Body of pancreas (tissue), 4 donors: ENCODE results near the gene ANXA5. TPM values are rescaled to one million over a fixed set of nuclear protein-coding genes. Genes with fewer than 3 reads are reported as not detected.

Source experiments
- ATAC-seq: fragments of 150-250 bp; one replicate; pipeline ENCODE4 v1.9.1; 2016
- DNase-seq, 4 donors: peaks; one replicate each; pipeline ENCODE4 v3.0.0-alpha.2; 2019
- H3K27ac ChIP-seq, 4 donors: fragments of 200-600 bp; sonication (generic); 1 replicate in 3 of 4; 2 replicates in 1 of 4; pipeline versions ENCODE4 v1.5.1 to v1.6.1; 2016 to 2019; ENCODE audit warnings: mild to moderate bottlenecking in 1 of 4, mixed read lengths in 1 of 4, moderate library complexity in 1 of 4
- H3K27me3 ChIP-seq, 2 donors: fragments of 200-600 bp; sonication (generic); one replicate each; pipeline ENCODE4 v1.6.0; 2016; ENCODE audit warnings: mild to moderate bottlenecking in 1 of 2
- H3K36me3 ChIP-seq, 2 donors: fragments of 200-600 bp; sonication (generic); replicated peaks in 1 of 2; 2 replicates each; pipeline ENCODE4 v1.5.1; 2016; ENCODE audit warnings: low read depth in 2 of 2; ENCODE audit not compliant: insufficient read depth in 1 of 2
- H3K4me1 ChIP-seq: fragments of 200-600 bp; sonication (generic); one replicate; pipeline ENCODE4 v1.6.0; 2016
- H3K4me3 ChIP-seq, 2 donors: fragments of 200-600 bp; sonication (generic); 1 replicate in 1 of 2; 2 replicates in 1 of 2; pipeline ENCODE4 v1.5.1; 2016 to 2019
- H3K9me3 ChIP-seq, 3 donors: fragments of 200-600 bp; sonication (generic); 1 replicate in 2 of 3; 2 replicates in 1 of 3; pipeline ENCODE4 v1.5.1; 2016
- CTCF ChIP-seq, 7 experiments: fragments of 450-650 bp in 4 of 7; fragments of 200-600 bp in 3 of 7; sonication (generic) in 3 of 7; IDR thresholded peaks; one replicate each; pipeline ENCODE4 v1.5.1; 2016 to 2019; ENCODE audit warnings: antibody characterized with exemption in 7 of 7
- POLR2A ChIP-seq, 3 donors: fragments of 450-650 bp; IDR thresholded peaks; one replicate each; pipeline ENCODE4 v1.6.1; 2016; ENCODE audit warnings: antibody characterized with exemption in 3 of 3, mild to moderate bottlenecking in 2 of 3
- WGBS, 2 donors: methylation state at CpG; one replicate each; pipeline ENCODE4 v1.1.5; 2017; 5-methylcytosine and 5-hydroxymethylcytosine counted together
- intact Hi-C: fragments of 100-400 bp; cut with DNase I; formaldehyde crosslinking; loops from one replicate; pipeline ENCODE4 v1.15.1; 2023
- total RNA-seq, 2 donors: library from RNA; depleted of rRNA; stranded (reverse); fragments of >200 nt; gene quantifications; one replicate each; pipeline ENCODE4 v1.1.0, GENCODE V29; 2016

ANXA5 gene
- total RNA-seq, 2 donors from 2014 or later = 126 to 180 TPM

GRCh38 chr4:121651597-121651996 lies 45.2 kb downstream of the ANXA5 start:
- ATAC-seq = no peak
- no peaks in the 10 kb centered on the region for H3K4me1 ChIP-seq
- 23 to 28% methylated on average over 5 of the region's 5 CpGs for WGBS, 2 donors

GRCh38 chr4:121650741-121651140 lies 46.0 kb downstream of the ANXA5 start:
- intact Hi-C loops = no loop called here
- TF ChIP-seq POLR2A (IDR thresholded peaks at IDR 0.05) = no peak
- TF ChIP-seq CTCF (IDR thresholded peaks at IDR 0.05) = no peak
- WGBS, 2 donors = 67 to 80% methylated on average over 2 of the region's 2 CpGs
- Histone ChIP-seq H3K9me3 (no peaks in the 10 kb centered on the region), H3K36me3 (no peaks in the 10 kb centered on the region), H3K4me1 (no peaks in the 10 kb centered on the region), H3K4me3 (no peak overlapping the region), H3K27ac (no peak overlapping the region), H3K27me3 (no peaks in the 10 kb centered on the region)
- DNase-seq (no peak), ATAC-seq (no peak)

More at GRCh38 chr4:121651597-121651996, 45.2 kb downstream of the ANXA5 start:
- TF ChIP-seq CTCF (IDR thresholded peaks at IDR 0.05) (no peak), POLR2A (IDR thresholded peaks at IDR 0.05) (no peak)
- Histone ChIP-seq H3K4me3 (no peak overlapping the region), H3K27me3 (no peaks in the 10 kb centered on the region), H3K27ac (no peak overlapping the region), H3K36me3 (no peaks in the 10 kb centered on the region), H3K9me3 (no peaks in the 10 kb centered on the region)
- intact Hi-C loops = no loop called here
- no peak for DNase-seq

- ATAC-seq = no peak
- H3K36me3 ChIP-seq = no peaks in the 10 kb centered on the region
- H3K27ac ChIP-seq = no peak overlapping the region
- no peak for TF ChIP-seq POLR2A (IDR thresholded peaks at IDR 0.05)
- TF ChIP-seq CTCF (IDR thresholded peaks at IDR 0.05) = no peak
- H3K4me3 ChIP-seq = no peak overlapping the region
- intact Hi-C loops = no loop called here
- DNase-seq = no peak
- no peaks in the 10 kb centered on the region for H3K27me3 ChIP-seq
- no peaks in the 10 kb centered on the region for H3K4me1 ChIP-seq
- H3K9me3 ChIP-seq = no peaks in the 10 kb centered on the region
- 49 to 51% methylated on average over 3 of the region's 3 CpGs for WGBS, 2 donors
Observed at GRCh38 chr4:121648516-121648915, 48.3 kb downstream of the ANXA5 start.

- H3K9me3 ChIP-seq = no peaks in the 10 kb centered on the region
- no peak overlapping the region for H3K4me3 ChIP-seq
- H3K4me1 ChIP-seq = no peaks in the 10 kb centered on the region
- H3K27me3 ChIP-seq = no peaks in the 10 kb centered on the region
- H3K36me3 ChIP-seq = no peaks in the 10 kb centered on the region
- DNase-seq = no peak
- WGBS, 2 donors = 67 to 70% methylated on average over 8 of the region's 8 CpGs
- ATAC-seq = no peak
- TF ChIP-seq POLR2A (IDR thresholded peaks at IDR 0.05) = no peak
- TF ChIP-seq CTCF (IDR thresholded peaks at IDR 0.05) = no peak
- intact Hi-C loops = no loop called here
- no peak overlapping the region for H3K27ac ChIP-seq
Observed at GRCh38 chr4:121642876-121643585, 53.7 kb downstream of the ANXA5 start.

GRCh38 chr4:121642292-121642691 lies 54.5 kb downstream of the ANXA5 start:
- no peak overlapping the region for H3K27ac ChIP-seq
- H3K36me3 ChIP-seq = no peaks in the 10 kb centered on the region
- H3K4me3 ChIP-seq = no peak overlapping the region
- no peak for ATAC-seq
- no peak for DNase-seq
- intact Hi-C loops = no loop called here
- TF ChIP-seq CTCF (IDR thresholded peaks at IDR 0.05) (no peak), POLR2A (IDR thresholded peaks at IDR 0.05) (no peak)
- 77 to 86% methylated on average over 2 of the region's 2 CpGs for WGBS, 2 donors
- H3K27me3 ChIP-seq = no peaks in the 10 kb centered on the region
- H3K9me3 ChIP-seq = no peaks in the 10 kb centered on the region
- H3K4me1 ChIP-seq = no peaks in the 10 kb centered on the region
